T-helper 2 cell treated with Interferon-gamma antibody and Interleukin-4, amounts not matched to agents 5 μg/mL and 100 μg/mL, for 36 hours (primary cell): Measurements from ENCODE around the gene DNAH7.

Experiments
- DNase-seq: peaks from one replicate; pipeline ENCODE4 v3.0.0; 2021; ENCODE audit warnings: low spot score
- H3K27ac Mint-ChIP-seq: one replicate; pipeline ENCODE4 v1.8.0; 2021; ENCODE audit warnings: mild to moderate bottlenecking, mixed read lengths
- H3K27me3 Mint-ChIP-seq: one replicate; pipeline ENCODE4 v1.8.0; 2021; ENCODE audit warnings: low read depth, mixed read lengths
- H3K36me3 Mint-ChIP-seq: one replicate; pipeline ENCODE4 v1.8.0; 2021; ENCODE audit warnings: low read depth, mixed read lengths
- H3K4me1 Mint-ChIP-seq: one replicate; pipeline ENCODE4 v1.8.0; 2021; ENCODE audit warnings: low read depth, mixed read lengths
- H3K4me3 Mint-ChIP-seq: one replicate; pipeline ENCODE4 v1.8.0; 2022; ENCODE audit warnings: mild to moderate bottlenecking, moderate library complexity, mixed read lengths
- H3K9me3 Mint-ChIP-seq: one replicate; pipeline ENCODE4 v1.8.0; 2021; ENCODE audit warnings: mixed read lengths

DNAH7 gene

DNA sequence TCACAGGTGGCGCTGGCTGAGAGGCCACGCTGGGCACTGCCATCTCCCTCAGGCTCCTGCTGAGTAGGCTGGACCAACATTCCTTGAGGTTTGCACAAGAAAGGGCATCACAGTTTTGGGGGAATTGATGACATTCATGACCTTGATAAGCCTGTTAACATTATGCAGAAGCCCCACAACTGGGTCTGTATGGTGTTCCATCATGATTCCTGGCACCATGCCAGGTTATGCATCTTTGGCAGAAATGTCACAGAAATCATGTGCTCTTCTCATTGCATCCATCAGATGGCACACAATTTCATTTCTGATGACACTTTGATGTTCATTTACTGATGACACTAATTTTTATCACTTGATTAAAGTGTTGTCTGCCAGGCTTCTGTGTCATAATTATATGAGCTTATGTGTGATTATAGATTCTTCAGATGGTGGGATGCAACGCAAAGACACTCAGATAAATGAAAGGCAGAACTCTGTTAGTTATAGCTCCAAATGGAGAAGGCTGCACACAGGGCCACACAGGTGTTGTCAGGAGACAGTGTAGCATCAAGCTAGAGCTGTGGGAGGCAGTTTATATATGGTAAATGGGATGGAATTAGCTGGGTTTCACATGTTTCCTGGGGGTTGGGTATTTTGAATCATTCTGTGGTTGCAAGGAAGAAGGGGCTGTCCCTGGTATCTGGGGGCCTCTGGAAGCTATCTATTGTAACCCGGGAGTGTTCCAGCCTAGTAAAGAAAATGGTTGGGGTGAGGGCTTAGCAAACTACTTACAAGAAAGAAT lies 220.3 kb downstream of the DNAH7 start:
- Mint-ChIP-seq H3K4me3 (no peak overlapping the region), H3K36me3 (no peaks in the 10 kb centered on the region), H3K27me3 (no peaks in the 10 kb centered on the region), H3K4me1 (no peaks in the 10 kb centered on the region), H3K27ac (no peak overlapping the region), H3K9me3 (no peaks in the 10 kb centered on the region)
- DNase-seq = no peak

- no peaks in the 10 kb centered on the region for H3K36me3 Mint-ChIP-seq
- no peak overlapping the region for H3K27ac Mint-ChIP-seq
- H3K27me3 Mint-ChIP-seq = peaks cover 9% of the 10 kb centered on the region
- peaks cover 5% of the 10 kb centered on the region for H3K4me1 Mint-ChIP-seq
- peak overlapping the region; percentile 25 for H3K4me3 Mint-ChIP-seq
- no peak for DNase-seq
- H3K9me3 Mint-ChIP-seq = no peaks in the 10 kb centered on the region
Observed at GRCh38 chr2:195842932-195843331, 225.7 kb downstream of the DNAH7 start.

DNA sequence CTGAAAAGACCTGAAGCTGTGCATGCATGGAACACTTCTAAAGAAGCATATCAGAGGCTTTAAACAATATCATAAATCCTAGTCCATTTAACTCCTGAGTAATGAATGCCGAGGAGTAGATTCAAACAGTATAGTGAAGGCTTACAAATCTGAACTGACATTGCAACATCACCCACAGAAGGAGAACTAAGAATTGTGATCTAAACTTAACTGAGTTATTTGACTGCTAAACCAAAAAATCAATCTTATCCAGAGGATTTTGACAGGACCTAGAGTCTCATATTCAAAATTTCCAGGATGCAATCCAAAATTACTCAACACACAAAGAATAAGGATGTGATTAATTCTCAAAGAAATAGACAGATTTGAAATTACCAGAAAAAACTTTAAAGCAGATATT lies 230.6 kb downstream of the DNAH7 start:
- H3K4me3 Mint-ChIP-seq = no peak overlapping the region
- no peaks in the 10 kb centered on the region for H3K9me3 Mint-ChIP-seq
- H3K27ac Mint-ChIP-seq = no peak overlapping the region

GRCh38 chr2:195836002-195836401 lies 232.6 kb downstream of the DNAH7 start:
- no peak for DNase-seq
- Mint-ChIP-seq H3K9me3 (no peaks in the 10 kb centered on the region), H3K4me1 (no peaks in the 10 kb centered on the region), H3K27me3 (peaks cover 14% of the 10 kb centered on the region), H3K36me3 (no peaks in the 10 kb centered on the region), H3K4me3 (no peak overlapping the region), H3K27ac (no peak overlapping the region)

More for the DNA sequence above, 230.6 kb downstream of the DNAH7 start:
- H3K4me1 Mint-ChIP-seq = peaks cover 4% of the 10 kb centered on the region
- no peaks in the 10 kb centered on the region for H3K36me3 Mint-ChIP-seq
- no peak for DNase-seq
- peaks cover 15% of the 10 kb centered on the region for H3K27me3 Mint-ChIP-seq

DNA sequence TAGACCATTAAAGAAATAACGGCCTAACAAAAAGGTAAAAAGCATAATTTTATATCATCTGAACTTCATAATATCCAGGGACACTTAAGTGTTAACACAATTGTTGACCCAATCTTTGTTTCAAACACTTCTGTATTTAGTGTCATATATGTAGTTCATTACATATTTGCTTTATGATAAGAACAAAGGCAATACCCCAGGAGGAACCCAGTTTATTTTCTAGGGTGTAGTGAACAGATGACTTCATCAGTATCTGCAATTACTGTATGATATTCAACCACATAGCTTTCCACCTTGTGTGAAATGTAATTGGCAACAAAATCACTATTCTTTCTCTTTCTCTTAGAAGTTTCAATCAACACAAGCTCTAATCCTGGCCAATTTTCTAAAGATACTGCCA lies 233.8 kb downstream of the DNAH7 start:
- H3K27me3 Mint-ChIP-seq = peaks cover 18% of the 10 kb centered on the region
- no peak overlapping the region for H3K27ac Mint-ChIP-seq
- no peak overlapping the region for H3K4me3 Mint-ChIP-seq
- no peak for DNase-seq
- H3K36me3 Mint-ChIP-seq = no peaks in the 10 kb centered on the region
- no peaks in the 10 kb centered on the region for H3K4me1 Mint-ChIP-seq
- no peaks in the 10 kb centered on the region for H3K9me3 Mint-ChIP-seq

DNA sequence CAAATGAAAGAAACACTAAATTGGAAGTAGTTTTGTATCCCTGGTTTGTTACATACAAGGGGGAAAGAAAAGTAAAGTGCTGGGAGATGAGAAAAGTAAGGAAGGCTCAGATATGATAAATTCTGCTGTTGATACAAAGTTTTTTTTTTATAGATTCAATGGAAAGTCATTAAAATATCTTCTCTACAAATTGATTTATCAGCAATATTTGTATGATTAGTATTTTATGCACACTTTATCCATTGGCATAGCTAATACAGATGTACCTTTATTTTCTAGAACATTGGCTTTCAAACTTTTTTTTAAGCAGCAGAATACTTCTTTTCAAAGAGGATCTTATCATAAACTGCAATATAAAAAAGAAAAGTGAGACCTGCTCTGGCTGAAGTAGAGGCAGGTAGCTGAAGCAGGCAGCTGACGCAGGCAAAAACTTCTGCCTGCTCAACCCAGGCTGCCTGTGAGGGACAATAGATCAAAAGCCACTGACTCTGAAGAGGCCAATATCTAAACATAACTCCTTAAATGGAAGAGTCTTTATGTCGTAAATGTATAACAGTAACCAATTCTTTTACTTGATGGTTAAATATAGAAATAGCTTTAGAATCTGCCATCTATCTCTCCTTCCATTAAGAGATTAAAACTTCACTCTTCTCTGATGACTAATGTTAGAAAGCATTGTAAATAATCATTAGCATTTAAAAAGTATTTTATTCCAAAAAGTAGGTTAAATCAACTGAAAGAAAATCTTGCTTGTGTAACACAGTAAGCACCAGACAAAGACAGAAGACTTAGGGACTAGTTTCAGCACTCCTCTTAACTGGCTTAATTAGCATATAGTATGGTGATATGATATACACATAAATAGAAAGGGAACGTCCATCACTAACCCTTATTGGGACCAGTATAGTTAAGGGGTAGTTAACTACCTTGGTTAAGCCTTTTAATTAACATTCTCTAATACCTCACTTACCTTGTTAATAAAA lies 237.4 kb downstream of the DNAH7 start:
- Mint-ChIP-seq H3K27me3 (peaks cover 6% of the 10 kb centered on the region), H3K27ac (no peak overlapping the region), H3K9me3 (no peaks in the 10 kb centered on the region), H3K4me1 (no peaks in the 10 kb centered on the region), H3K4me3 (no peak overlapping the region), H3K36me3 (no peaks in the 10 kb centered on the region)
- DNase-seq = no peak

- DNase-seq = no peak
- Mint-ChIP-seq H3K27me3 (peaks cover 3% of the 10 kb centered on the region), H3K9me3 (no peaks in the 10 kb centered on the region), H3K27ac (no peak overlapping the region), H3K4me1 (peaks cover 3% of the 10 kb centered on the region), H3K36me3 (no peaks in the 10 kb centered on the region), H3K4me3 (no peak overlapping the region)
Observed at GRCh38 chr2:195824478-195824877, 244.2 kb downstream of the DNAH7 start.

GRCh38 chr2:195823206-195823605 lies 245.4 kb downstream of the DNAH7 start:
- DNase-seq = no peak
- Mint-ChIP-seq H3K36me3 (no peaks in the 10 kb centered on the region), H3K27ac (no peak overlapping the region), H3K27me3 (peaks cover 3% of the 10 kb centered on the region), H3K4me1 (peaks cover 3% of the 10 kb centered on the region), H3K4me3 (no peak overlapping the region), H3K9me3 (no peaks in the 10 kb centered on the region)

- no peak overlapping the region for H3K27ac Mint-ChIP-seq
Observed at GRCh38 chr2:195821566-195821932, 247.1 kb downstream of the DNAH7 start.

DNA sequence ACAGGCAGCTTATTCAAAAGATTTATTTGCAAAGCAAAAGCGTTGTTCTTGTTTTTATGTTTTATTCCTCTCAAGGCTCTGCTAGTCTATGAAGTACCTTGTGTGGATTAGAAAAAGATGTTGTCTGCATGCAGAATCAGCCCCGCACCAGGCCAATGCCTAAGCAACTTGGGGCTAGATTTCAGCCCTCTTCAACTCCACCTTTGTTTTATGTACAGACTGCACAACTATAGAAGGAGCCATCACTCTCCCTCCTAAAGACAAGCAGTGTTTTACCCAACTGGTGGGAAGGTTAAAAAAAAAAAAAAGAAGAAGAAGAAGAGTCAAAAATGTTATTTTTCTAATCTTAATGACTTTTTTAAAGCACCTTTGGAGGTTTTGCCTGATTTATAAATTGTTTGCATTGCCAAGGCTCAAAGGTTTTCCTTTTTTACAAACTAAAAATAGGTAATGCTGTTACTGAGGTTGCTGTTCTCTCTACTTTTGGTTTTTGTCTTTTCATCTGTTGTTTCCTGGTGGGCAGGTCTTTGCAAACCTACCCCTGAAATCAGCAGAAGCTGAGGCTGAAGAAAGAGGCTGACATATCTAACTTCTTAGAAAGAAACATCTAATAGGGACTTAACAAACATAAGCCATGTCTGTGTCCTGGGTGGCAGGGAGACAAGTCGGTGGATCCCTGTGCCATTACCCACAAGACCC lies 247.6 kb downstream of the DNAH7 start:
- no peaks in the 10 kb centered on the region for H3K36me3 Mint-ChIP-seq
- H3K27me3 Mint-ChIP-seq = peaks cover 3% of the 10 kb centered on the region

More at GRCh38 chr2:195821566-195821932, 247.1 kb downstream of the DNAH7 start:
- peaks cover 3% of the 10 kb centered on the region for H3K4me1 Mint-ChIP-seq
- no peaks in the 10 kb centered on the region for H3K9me3 Mint-ChIP-seq
- H3K4me3 Mint-ChIP-seq = no peak overlapping the region
- peaks cover 3% of the 10 kb centered on the region for H3K27me3 Mint-ChIP-seq
- no peaks in the 10 kb centered on the region for H3K36me3 Mint-ChIP-seq
- DNase-seq = no peak

DNA sequence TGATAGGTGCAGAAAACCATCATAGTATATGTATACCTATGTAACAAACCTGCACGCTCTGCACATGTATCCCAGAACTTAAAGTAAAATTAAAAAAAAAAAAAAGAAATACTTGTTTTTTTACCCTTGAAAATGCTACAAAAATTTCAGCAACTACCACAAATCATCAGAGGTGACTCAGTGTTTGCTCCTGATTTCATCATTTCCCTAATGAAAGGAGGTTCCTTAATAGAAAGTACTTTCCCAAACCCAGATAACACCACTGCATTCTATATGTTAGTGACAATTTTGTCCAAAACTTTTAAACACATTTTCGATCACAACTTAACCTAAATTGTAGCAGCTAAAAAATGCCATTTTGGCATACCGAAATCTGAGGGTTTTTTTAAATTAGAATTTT lies 248.3 kb downstream of the DNAH7 start:
- H3K27ac Mint-ChIP-seq = no peak overlapping the region
- peaks cover 3% of the 10 kb centered on the region for H3K4me1 Mint-ChIP-seq
- H3K36me3 Mint-ChIP-seq = no peaks in the 10 kb centered on the region
- DNase-seq = no peak
- H3K9me3 Mint-ChIP-seq = no peaks in the 10 kb centered on the region
- H3K4me3 Mint-ChIP-seq = no peak overlapping the region
- peaks cover 3% of the 10 kb centered on the region for H3K27me3 Mint-ChIP-seq

More for the DNA sequence above, 247.6 kb downstream of the DNAH7 start:
- Mint-ChIP-seq H3K4me3 (no peak overlapping the region), H3K9me3 (no peaks in the 10 kb centered on the region), H3K4me1 (peaks cover 3% of the 10 kb centered on the region), H3K27ac (no peak overlapping the region)
- no peak for DNase-seq

- Mint-ChIP-seq H3K9me3 (no peaks in the 10 kb centered on the region), H3K27ac (no peak overlapping the region), H3K27me3 (peaks cover 3% of the 10 kb centered on the region), H3K4me1 (peaks cover 3% of the 10 kb centered on the region), H3K36me3 (no peaks in the 10 kb centered on the region), H3K4me3 (no peak overlapping the region)
- DNase-seq = no peak
Observed at GRCh38 chr2:195819276-195819675, 249.4 kb downstream of the DNAH7 start.

DNA sequence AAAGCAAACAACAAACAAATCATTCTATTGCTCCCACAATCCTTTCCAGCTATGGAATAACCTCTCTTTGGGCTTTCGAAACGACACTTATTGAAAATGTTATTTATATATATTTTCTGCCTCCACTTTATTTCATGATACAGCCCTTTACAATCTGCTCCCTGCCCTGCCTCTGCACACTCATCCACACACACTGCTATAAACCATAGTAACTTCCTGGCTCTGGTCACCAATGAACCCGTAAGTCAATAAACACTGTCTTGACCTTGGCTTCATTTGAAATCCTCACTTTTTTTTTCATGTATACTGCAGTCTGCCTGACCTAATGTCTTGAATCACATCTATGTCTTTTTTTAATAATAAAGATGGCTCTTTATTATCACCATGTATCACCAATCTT lies 250.1 kb downstream of the DNAH7 start:
- peaks cover 3% of the 10 kb centered on the region for H3K4me1 Mint-ChIP-seq
- H3K27me3 Mint-ChIP-seq = peaks cover 3% of the 10 kb centered on the region
- H3K27ac Mint-ChIP-seq = no peak overlapping the region
- H3K36me3 Mint-ChIP-seq = no peaks in the 10 kb centered on the region
- no peak for DNase-seq
- no peak overlapping the region for H3K4me3 Mint-ChIP-seq
- H3K9me3 Mint-ChIP-seq = no peaks in the 10 kb centered on the region

- DNase-seq = no peak
- Mint-ChIP-seq H3K9me3 (no peaks in the 10 kb centered on the region), H3K27ac (no peak overlapping the region), H3K27me3 (peaks cover 3% of the 10 kb centered on the region), H3K36me3 (no peaks in the 10 kb centered on the region), H3K4me3 (no peak overlapping the region), H3K4me1 (peaks cover 3% of the 10 kb centered on the region)
Observed at GRCh38 chr2:195818106-195818505, 250.5 kb downstream of the DNAH7 start.
